ENCODE measurements around the gene EFHC1. TPM values are rescaled to one million over a fixed set of nuclear protein-coding genes. Genes with fewer than 3 reads are reported as not detected.

The EFHC1 gene
- total and polyA plus RNA-seq, 2 of the 13 experiments (the other 11 are each of a cell fraction or from before 2014, with no cell fraction given) = 23.4 to 29.5 TPM

DNA sequence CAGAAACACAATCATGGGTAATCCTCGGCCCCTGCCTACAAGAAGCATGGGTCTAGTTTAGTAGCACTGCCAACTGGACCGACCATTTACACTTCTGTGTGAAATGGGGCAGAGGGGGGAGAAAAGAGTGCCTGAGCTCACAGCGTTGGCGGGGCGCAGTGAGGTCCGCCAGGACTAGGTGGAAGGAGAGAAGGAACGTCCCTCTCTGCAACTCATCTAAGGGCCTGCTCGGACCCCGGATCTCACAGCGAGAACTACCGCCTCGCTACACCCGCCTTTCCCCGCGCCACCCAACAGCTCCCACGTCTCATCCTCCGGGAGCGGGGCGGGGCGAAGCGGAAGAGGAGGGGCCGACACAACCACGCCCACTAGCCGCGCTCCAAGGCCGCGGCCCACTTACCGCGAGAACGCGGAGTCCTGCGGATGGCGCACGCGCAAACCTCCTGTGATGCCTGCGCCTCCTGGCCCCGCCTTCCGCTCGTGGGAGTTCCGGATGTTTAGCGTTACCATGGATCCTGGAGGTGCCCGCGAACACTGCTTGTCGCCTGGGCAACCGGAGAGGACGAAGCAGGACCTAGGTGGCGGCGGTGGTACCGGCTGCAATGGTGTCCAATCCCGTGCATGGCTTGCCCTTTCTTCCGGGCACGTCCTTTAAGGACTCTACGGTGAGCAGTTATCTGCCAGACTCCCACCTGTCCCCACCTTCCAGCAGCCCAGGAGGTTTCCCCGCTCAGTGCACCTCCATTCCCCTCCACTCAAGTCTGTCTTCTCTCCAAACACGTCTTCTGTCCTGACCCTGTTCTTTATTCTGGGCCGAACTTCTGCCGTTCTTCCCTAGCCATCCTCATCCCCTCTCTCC, at the start of gene EFHC1 (continued):
- peak; percentile 98 for TF ChIP-seq ZMYM4 (CRISPR knock-in tag; IDR thresholded peaks at IDR 0.05)
- TF ChIP-seq, protein P1, sequence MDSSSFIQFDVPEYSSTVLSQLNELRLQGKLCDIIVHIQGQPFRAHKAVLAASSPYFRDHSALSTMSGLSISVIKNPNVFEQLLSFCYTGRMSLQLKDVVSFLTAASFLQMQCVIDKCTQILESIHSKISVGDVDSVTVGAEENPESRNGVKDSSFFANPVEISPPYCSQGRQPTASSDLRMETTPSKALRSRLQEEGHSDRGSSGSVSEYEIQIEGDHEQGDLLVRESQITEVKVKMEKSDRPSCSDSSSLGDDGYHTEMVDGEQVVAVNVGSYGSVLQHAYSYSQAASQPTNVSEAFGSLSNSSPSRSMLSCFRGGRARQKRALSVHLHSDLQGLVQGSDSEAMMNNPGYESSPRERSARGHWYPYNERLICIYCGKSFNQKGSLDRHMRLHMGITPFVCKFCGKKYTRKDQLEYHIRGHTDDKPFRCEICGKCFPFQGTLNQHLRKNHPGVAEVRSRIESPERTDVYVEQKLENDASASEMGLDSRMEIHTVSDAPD (CRISPR knock-in tag; IDR thresholded peaks at IDR 0.05) = no peak
- peak; percentile 0; the same call in 1 of the 2 replicates for TF ChIP-seq TMF1 (CRISPR knock-in tag; IDR thresholded peaks at IDR 0.05; ENCODE audit: low read depth)
- TF ChIP-seq SRY (CRISPR knock-in tag; IDR thresholded peaks at IDR 0.05) = no peak
- no peak for TF ChIP-seq NCOR1 (IDR thresholded peaks at IDR 0.05; ENCODE audit: borderline replicate concordance, low read length)
- TF ChIP-seq MXD4 (CRISPR knock-in tag; IDR thresholded peaks at IDR 0.05) = peak; percentile 95
- no peak for TF ChIP-seq ZNF224 (CRISPR knock-in tag; IDR thresholded peaks at IDR 0.05)
- TF ChIP-seq, protein P2, sequence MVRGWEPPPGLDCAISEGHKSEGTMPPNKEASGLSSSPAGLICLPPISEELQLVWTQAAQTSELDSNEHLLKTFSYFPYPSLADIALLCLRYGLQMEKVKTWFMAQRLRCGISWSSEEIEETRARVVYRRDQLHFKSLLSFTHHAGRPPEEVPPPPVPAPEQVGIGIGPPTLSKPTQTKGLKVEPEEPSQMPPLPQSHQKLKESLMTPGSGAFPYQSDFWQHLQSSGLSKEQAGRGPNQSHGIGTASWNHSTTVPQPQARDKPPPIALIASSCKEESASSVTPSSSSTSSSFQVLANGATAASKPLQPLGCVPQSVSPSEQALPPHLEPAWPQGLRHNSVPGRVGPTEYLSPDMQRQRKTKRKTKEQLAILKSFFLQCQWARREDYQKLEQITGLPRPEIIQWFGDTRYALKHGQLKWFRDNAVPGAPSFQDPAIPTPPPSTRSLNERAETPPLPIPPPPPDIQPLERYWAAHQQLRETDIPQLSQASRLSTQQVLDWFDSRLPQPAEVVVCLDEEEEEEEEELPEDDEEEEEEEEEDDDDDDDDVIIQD (CRISPR knock-in tag; IDR thresholded peaks at IDR 0.05; ENCODE audit: low read depth) = peak; percentile 84; the same call in 1 of the 2 replicates
- TF ChIP-seq ZFP90 (CRISPR knock-in tag; IDR thresholded peaks at IDR 0.05; ENCODE audit: borderline replicate concordance) = peak; percentile 82; the same call in 1 of the 2 replicates
- no peak for TF ChIP-seq CBX1 (IDR thresholded peaks at IDR 0.05; ENCODE audit: low read depth)
- peak; percentile 27; the same call in 1 of the 2 replicates for TF ChIP-seq ZNF674 (CRISPR knock-in tag; IDR thresholded peaks at IDR 0.05; ENCODE audit: low read depth)
- no peak for TF ChIP-seq NR1H2 (CRISPR knock-in tag; IDR thresholded peaks at IDR 0.05; ENCODE audit: borderline replicate concordance, low read depth)
- TF ChIP-seq ZNF3 (CRISPR knock-in tag; IDR thresholded peaks at IDR 0.05) = peak; percentile 47; the same call in 1 of the 2 replicates
- TF ChIP-seq NCOA2 (CRISPR knock-in tag; IDR thresholded peaks at IDR 0.05) = peak; percentile 75
- peak; percentile 92 for TF ChIP-seq THAP11 (CRISPR knock-in tag; IDR thresholded peaks at IDR 0.05)
- TF ChIP-seq, protein P3, sequence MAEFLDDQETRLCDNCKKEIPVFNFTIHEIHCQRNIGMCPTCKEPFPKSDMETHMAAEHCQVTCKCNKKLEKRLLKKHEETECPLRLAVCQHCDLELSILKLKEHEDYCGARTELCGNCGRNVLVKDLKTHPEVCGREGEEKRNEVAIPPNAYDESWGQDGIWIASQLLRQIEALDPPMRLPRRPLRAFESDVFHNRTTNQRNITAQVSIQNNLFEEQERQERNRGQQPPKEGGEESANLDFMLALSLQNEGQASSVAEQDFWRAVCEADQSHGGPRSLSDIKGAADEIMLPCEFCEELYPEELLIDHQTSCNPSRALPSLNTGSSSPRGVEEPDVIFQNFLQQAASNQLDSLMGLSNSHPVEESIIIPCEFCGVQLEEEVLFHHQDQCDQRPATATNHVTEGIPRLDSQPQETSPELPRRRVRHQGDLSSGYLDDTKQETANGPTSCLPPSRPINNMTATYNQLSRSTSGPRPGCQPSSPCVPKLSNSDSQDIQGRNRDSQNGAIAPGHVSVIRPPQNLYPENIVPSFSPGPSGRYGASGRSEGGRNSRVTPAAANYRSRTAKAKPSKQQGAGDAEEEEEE (CRISPR knock-in tag; IDR thresholded peaks at IDR 0.05; ENCODE audit: borderline replicate concordance) = peak; percentile 70; the same call in 1 of the 2 replicates
- TF ChIP-seq, protein P4, sequence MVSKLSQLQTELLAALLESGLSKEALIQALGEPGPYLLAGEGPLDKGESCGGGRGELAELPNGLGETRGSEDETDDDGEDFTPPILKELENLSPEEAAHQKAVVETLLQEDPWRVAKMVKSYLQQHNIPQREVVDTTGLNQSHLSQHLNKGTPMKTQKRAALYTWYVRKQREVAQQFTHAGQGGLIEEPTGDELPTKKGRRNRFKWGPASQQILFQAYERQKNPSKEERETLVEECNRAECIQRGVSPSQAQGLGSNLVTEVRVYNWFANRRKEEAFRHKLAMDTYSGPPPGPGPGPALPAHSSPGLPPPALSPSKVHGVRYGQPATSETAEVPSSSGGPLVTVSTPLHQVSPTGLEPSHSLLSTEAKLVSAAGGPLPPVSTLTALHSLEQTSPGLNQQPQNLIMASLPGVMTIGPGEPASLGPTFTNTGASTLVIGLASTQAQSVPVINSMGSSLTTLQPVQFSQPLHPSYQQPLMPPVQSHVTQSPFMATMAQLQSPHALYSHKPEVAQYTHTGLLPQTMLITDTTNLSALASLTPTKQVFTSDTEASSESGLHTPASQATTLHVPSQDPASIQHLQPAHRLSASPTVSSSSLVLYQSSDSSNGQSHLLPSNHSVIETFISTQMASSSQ (IDR thresholded peaks at IDR 0.05; ENCODE audit: low read depth) = no peak
- TF ChIP-seq, protein P4 (CRISPR knock-in tag; IDR thresholded peaks at IDR 0.05; ENCODE audit: borderline replicate concordance) = peak; percentile 74; the same call in 1 of the 2 replicates
- TF ChIP-seq, protein P5, sequence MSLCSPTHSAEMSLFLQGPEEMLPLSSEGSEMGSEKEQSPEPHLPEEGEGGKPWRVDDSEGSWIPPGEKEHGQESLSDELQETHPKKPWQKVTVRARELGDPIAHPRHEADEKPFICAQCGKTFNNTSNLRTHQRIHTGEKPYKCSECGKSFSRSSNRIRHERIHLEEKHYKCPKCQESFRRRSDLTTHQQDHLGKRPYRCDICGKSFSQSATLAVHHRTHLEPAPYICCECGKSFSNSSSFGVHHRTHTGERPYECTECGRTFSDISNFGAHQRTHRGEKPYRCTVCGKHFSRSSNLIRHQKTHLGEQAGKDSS (CRISPR knock-in tag; IDR thresholded peaks at IDR 0.05; ENCODE audit: borderline replicate concordance, low read depth) = peak; percentile 92
